Measurements from ENCODE around the gene STAT1.

- TF ChIP-seq HDAC2 (IDR thresholded peaks at IDR 0.05) (no peak), EZH2 (IDR thresholded peaks at IDR 0.05; ENCODE audit: borderline replicate concordance, low read depth, low read length) (no peak), CTCF (IDR thresholded peaks at IDR 0.05 in 2 of 3, conservative IDR thresholded peaks at IDR 0.05 in 1 of 3; ENCODE audit: insufficient read depth in 2 of 3, low read depth in 1 of 3, low read length in 3 of 3) (no peak), FOS (IDR thresholded peaks at IDR 0.05; ENCODE audit: extremely low read depth, insufficient read length) (no peak), RNF2 (IDR thresholded peaks at IDR 0.05) (no peak), TCF15 (CRISPR knock-in tag; IDR thresholded peaks at IDR 0.05) (no peak), ZBTB34 (CRISPR knock-in tag; IDR thresholded peaks at IDR 0.05) (no peak), CREB3 (tag; conservative IDR thresholded peaks at IDR 0.05; ENCODE audit: low read depth) (no peak), RAD21 (CRISPR knock-in tag; conservative IDR thresholded peaks at IDR 0.05 in 1 of 2, IDR thresholded peaks at IDR 0.05 in 1 of 2) (no peak)
Observed at GRCh38 chr2:190973262-190973661, 40.7 kb downstream of the STAT1 start.

Data from K562 (cell line).